ENCODE measurements around the gene NECAB3. TPM values are rescaled to one million over a fixed set of nuclear protein-coding genes. Genes with fewer than 3 reads are reported as not detected.

NECAB3 gene
- total and polyA plus RNA-seq, 2 donors (not counting 1 experiment from before 2014, with no cell fraction given): 8.5 to 11.8 TPM

DNA sequence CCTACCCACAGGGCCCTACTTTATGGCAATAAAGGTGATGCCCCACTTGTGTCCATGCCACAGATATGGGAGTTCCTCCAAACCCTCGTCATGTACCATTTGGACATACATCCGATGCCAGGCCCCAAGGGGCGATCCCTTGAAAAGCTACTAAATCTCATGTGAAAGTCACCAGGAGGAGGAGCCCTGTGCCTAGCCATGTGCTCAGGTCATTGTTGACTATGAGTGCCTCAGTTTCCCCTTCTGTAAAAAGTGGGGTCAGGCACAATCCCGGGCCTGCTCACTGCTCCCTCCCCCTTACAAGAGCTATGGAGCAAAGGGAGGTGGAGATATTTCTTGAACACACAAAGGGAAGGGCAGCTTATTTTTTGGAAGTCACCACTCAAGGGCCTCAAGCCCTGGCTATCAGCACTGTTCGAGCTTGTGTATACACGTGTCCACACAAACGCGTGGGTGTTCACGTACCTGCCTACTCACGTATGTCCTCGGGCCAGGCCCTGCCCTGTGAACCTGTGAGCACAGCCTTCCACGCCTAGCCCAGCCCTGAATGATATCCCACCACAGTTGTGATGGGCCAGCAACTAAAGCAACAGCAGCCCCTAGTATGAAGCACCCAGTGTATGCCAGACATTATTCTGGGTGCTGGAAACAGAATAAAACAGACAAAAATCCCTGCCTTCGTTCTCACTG lies 5.6 kb downstream of the NECAB3 start:
- 94% methylated on average over 12 of the region's 13 CpGs for WGBS (ENCODE audit: insufficient coverage)
- ChIA-PET POLR2A (interaction anchor here (1.0 to 2.3 kb wide), 4 partner anchors 11 to 225 kb away, joined by 3 to 8 read pairs (median 6); partner anchors contain the start of genes CBFA2T2 and SNTA1), CTCF (interaction anchor here (0.6 to 6.1 kb wide), 41 partner anchors 9 to 401 kb away, joined by 3 to 61 read pairs (median 5); partner anchors contain the start of genes CBFA2T2, CDK5RAP1, PXMP4 and SNTA1)
- no peak overlapping the region for H3K4me3 ChIP-seq (ENCODE audit: control extremely low read depth in 1 of 5, extremely low read depth in 1 of 5, insufficient read depth in 1 of 5, low read depth in 2 of 5, low read length in 4 of 5)
- peaks cover 18 to 42% of the 10 kb centered on the region in 2 donors for H3K4me1 ChIP-seq (ENCODE audit: control insufficient read depth in 2 of 2, insufficient read depth in 2 of 2, low read length in 2 of 2)
- Mint-ChIP-seq H3K4me3 (peak overlapping the region; percentile 45), H3K27me3 (no peaks in the 10 kb centered on the region), H3K4me1 (peaks cover 37% of the 10 kb centered on the region), H3K27ac (peak overlapping the region; percentile 26), H3K9me3 (ENCODE audit: insufficient read depth) (no peaks in the 10 kb centered on the region)
- no peaks in the 10 kb centered on the region for H3K9me3 ChIP-seq (ENCODE audit: control extremely low read depth in 1 of 3, control insufficient read depth in 2 of 3, insufficient read depth in 1 of 3, low read length in 2 of 3)
- no peaks in the 10 kb centered on the region for H4K20me1 ChIP-seq (ENCODE audit: control insufficient read depth, insufficient read depth, low read length, poor library complexity, severe bottlenecking)
- no peak overlapping the region for H3K9ac ChIP-seq (ENCODE audit: low read length)
- TF ChIP-seq, protein P1, sequence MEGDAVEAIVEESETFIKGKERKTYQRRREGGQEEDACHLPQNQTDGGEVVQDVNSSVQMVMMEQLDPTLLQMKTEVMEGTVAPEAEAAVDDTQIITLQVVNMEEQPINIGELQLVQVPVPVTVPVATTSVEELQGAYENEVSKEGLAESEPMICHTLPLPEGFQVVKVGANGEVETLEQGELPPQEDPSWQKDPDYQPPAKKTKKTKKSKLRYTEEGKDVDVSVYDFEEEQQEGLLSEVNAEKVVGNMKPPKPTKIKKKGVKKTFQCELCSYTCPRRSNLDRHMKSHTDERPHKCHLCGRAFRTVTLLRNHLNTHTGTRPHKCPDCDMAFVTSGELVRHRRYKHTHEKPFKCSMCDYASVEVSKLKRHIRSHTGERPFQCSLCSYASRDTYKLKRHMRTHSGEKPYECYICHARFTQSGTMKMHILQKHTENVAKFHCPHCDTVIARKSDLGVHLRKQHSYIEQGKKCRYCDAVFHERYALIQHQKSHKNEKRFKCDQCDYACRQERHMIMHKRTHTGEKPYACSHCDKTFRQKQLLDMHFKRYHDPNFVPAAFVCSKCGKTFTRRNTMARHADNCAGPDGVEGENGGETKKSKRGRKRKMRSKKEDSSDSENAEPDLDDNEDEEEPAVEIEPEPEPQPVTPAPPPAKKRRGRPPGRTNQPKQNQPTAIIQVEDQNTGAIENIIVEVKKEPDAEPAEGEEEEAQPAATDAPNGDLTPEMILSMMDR (IDR thresholded peaks at IDR 0.05): no peak
- no peak for TF ChIP-seq EZH2 (IDR thresholded peaks at IDR 0.05; ENCODE audit: borderline replicate concordance, insufficient read depth, low read depth, low read length, poor library complexity, severe bottlenecking)
- no peaks in the 10 kb centered on the region for H3K27me3 ChIP-seq (replicated peaks in 1 of 4; ENCODE audit: control extremely low read depth in 1 of 4, control insufficient read depth in 3 of 4, insufficient read depth in 4 of 4, low read length in 3 of 4)
- no peak overlapping the region for H3K27ac ChIP-seq (ENCODE audit: low read length in 2 of 2)
- no peak for DNase-seq
- no peaks in the 10 kb centered on the region for H3K36me3 ChIP-seq (replicated peaks in 1 of 2; ENCODE audit: control extremely low read depth in 1 of 2, control insufficient read depth in 1 of 2, extremely low read depth in 1 of 2, insufficient read depth in 2 of 2, low read length in 1 of 2)
- H3K79me2 ChIP-seq (ENCODE audit: control insufficient read depth, insufficient read depth, low read length): no peaks in the 10 kb centered on the region
- H2AFZ ChIP-seq (ENCODE audit: insufficient read depth, low read depth, low read length, poor library complexity, severe bottlenecking): no peak overlapping the region
- intact Hi-C loops (cut with micrococcal nuclease): loop anchor here (1.0 to 5.0 kb wide), 6 partner anchors 64 to 399 kb away; partner anchors contain the start of gene RALY
- H3K4me2 ChIP-seq (replicated peaks; ENCODE audit: low read depth, low read length, poor library complexity, severe bottlenecking): peak overlapping the region; percentile 98
- ATAC-seq (ENCODE audit: low read depth): no peak

Measured in B cell (primary cell).